ENCODE data around the gene MPRIP.

Gene MPRIP

DNA sequence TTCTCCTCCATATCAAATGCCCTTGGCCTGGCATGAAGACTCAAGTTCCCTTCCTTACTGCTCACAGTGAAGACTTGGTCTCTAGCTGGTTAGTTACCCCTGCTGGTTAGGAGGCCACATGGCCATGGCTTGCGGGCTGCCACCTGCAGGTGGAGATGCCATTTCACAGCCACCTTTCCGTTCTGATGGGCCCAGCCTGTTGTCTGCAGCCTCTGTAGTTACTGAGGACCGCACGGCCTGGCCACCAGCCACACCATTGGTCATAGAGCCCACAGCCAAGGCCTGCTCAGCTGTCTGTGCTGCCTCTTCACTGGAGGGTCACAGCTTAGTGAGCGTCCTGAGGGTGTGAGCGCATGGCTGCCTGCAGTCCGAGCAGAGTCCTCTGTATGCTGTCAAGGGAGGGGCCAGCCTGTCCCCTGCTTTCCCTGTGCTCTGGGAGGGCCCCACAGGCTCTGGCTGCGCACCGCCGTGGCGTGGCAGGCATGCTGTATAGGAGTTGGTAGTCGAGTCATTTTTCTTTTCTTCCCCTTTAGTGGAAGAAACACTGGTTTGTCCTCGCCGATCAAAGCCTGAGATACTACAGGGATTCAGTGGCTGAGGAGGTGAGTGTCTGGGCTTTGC is 104.6 kb downstream of the MPRIP start:
- Mint-ChIP-seq H3K4me1 (peaks cover 3% of the 10 kb centered on the region), H3K4me3 (no peak overlapping the region), H3K36me3 (ENCODE audit: low read depth) (peaks cover 56% of the 10 kb centered on the region), H3K27ac (peak overlapping the region; percentile 48), H3K9me3 (no peaks in the 10 kb centered on the region), H3K27me3 (ENCODE audit: low read depth, poor library complexity) (peaks cover 4% of the 10 kb centered on the region)
- TF ChIP-seq, protein P1, sequence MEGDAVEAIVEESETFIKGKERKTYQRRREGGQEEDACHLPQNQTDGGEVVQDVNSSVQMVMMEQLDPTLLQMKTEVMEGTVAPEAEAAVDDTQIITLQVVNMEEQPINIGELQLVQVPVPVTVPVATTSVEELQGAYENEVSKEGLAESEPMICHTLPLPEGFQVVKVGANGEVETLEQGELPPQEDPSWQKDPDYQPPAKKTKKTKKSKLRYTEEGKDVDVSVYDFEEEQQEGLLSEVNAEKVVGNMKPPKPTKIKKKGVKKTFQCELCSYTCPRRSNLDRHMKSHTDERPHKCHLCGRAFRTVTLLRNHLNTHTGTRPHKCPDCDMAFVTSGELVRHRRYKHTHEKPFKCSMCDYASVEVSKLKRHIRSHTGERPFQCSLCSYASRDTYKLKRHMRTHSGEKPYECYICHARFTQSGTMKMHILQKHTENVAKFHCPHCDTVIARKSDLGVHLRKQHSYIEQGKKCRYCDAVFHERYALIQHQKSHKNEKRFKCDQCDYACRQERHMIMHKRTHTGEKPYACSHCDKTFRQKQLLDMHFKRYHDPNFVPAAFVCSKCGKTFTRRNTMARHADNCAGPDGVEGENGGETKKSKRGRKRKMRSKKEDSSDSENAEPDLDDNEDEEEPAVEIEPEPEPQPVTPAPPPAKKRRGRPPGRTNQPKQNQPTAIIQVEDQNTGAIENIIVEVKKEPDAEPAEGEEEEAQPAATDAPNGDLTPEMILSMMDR (IDR thresholded peaks at IDR 0.05): no peak
- no peak for DNase-seq

DNA sequence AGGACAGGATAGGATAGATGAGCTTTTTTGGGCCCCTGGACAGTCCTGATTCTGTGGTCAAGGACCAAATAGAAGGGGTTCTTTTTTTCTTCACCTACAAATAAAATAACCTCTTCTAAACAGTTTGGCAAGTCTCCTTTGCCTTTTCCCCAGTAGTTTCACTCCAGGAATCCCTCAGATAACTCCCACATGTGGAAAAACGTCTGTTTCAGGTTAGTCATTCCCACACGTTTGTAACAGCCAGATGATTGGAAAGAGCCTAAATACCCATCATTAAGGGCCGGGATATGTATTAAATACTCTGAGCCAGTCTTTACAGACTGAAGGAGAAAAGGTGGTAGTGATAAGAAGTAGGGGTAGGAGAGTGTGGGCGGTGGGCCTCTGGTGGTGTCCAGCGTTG is 105.6 kb downstream of the MPRIP start:
- no peak overlapping the region for H3K4me3 Mint-ChIP-seq
- no peaks in the 10 kb centered on the region for H3K9me3 Mint-ChIP-seq
- no peak for DNase-seq
- no peaks in the 10 kb centered on the region for H3K4me1 Mint-ChIP-seq
- TF ChIP-seq, protein P1 (IDR thresholded peaks at IDR 0.05): no peak
- H3K27me3 Mint-ChIP-seq (ENCODE audit: low read depth, poor library complexity): peaks cover 2% of the 10 kb centered on the region
- H3K36me3 Mint-ChIP-seq (ENCODE audit: low read depth): peaks cover 57% of the 10 kb centered on the region
- peak overlapping the region; percentile 34 for H3K27ac Mint-ChIP-seq

DNA sequence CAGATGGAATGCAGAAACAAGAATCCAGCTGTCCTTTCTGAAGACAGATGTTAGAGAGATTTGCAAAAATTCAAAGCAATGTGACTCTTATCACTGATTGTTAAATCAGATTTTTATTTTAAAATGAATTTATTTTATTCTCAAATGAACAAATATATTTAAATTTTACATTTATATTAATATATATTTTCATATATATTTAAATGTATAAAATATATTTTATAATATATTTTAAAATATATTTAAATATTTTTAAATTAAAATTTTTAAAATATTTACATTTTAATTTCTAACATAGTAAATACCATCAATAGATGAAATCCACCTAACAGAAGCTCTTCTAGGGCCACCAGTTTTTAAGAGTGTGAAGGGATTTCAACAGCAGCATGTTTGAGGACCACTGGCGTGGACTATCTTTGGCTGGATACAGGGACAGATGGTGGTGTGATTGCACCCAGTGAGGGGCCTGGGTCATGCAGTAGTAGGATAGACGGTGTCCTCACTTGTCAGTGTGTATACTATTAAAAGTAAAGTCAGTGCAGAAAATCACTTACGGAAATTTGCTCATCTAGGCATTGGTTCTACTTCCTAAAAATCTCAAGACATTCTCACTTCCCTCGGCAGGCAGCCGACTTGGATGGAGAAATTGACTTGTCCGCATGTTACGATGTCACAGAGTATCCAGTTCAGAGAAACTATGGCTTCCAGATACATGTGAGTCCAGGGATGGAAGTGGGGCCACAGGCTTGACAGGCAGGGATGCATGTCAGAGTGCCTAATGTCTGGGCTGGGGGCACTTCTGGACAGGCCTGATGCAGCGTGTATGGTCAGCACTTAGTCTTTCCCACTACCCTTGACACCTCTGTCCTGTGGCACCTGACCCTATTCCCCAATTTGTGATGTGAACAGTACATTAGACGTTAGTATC is 107.5 kb downstream of the MPRIP start:
- DNase-seq: no peak
- Mint-ChIP-seq H3K27me3 (ENCODE audit: low read depth, poor library complexity) (no peaks in the 10 kb centered on the region), H3K27ac (no peak overlapping the region), H3K4me3 (no peak overlapping the region), H3K9me3 (no peaks in the 10 kb centered on the region), H3K36me3 (ENCODE audit: low read depth) (peaks cover 64% of the 10 kb centered on the region), H3K4me1 (no peaks in the 10 kb centered on the region)
- TF ChIP-seq, protein P1 (IDR thresholded peaks at IDR 0.05): no peak

DNA sequence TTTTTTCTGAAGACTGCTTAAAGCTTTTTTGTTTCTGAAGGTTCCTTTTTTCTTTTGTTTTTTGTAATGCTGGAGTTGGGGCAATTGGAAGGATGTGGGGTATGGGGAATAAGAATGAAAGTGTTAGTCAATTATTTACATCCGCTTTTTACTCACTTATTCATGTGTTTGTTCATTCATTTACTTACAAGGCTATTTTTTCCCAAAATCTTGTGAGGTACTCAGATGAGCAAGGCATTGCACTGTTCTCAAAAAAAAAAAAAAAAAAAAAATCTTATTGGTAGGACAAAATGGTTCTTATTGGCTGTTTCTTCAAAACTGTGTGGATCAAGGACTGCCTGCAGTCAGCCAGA is 108.2 kb downstream of the MPRIP start:
- H3K36me3 Mint-ChIP-seq (ENCODE audit: low read depth): peaks cover 63% of the 10 kb centered on the region
- TF ChIP-seq, protein P1 (IDR thresholded peaks at IDR 0.05): no peak
- no peak overlapping the region for H3K4me3 Mint-ChIP-seq
- H3K27me3 Mint-ChIP-seq (ENCODE audit: low read depth, poor library complexity): no peaks in the 10 kb centered on the region
- no peak overlapping the region for H3K27ac Mint-ChIP-seq
- H3K4me1 Mint-ChIP-seq: no peaks in the 10 kb centered on the region
- DNase-seq: no peak
- H3K9me3 Mint-ChIP-seq: no peaks in the 10 kb centered on the region

DNA sequence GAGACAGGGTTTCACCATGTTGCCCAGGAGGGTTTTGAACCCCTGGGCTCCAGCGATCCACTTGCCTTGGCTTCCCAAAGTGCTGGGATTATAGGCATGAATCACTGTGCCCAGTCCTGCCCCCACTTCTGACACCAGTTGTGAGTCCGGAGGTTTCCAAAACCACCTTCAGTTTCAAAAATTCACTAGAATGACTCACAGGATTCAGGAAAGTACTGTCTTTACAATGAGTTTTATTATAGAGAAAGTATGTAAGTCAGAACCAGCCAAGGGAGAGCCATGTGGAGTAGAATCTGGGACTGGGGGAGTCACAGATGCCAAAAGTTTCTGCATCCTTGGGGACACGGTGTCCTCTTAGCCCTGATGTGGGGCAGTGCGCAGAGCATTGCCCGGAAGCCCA is 108.8 kb downstream of the MPRIP start:
- no peaks in the 10 kb centered on the region for H3K27me3 Mint-ChIP-seq (ENCODE audit: low read depth, poor library complexity)
- H3K4me3 Mint-ChIP-seq: no peak overlapping the region
- H3K4me1 Mint-ChIP-seq: no peaks in the 10 kb centered on the region
- H3K36me3 Mint-ChIP-seq (ENCODE audit: low read depth): peaks cover 61% of the 10 kb centered on the region
- H3K27ac Mint-ChIP-seq: no peak overlapping the region
- no peaks in the 10 kb centered on the region for H3K9me3 Mint-ChIP-seq
- TF ChIP-seq, protein P1 (IDR thresholded peaks at IDR 0.05): no peak
- DNase-seq: no peak
